Measurements from ENCODE around the gene ERI3.

DNA sequence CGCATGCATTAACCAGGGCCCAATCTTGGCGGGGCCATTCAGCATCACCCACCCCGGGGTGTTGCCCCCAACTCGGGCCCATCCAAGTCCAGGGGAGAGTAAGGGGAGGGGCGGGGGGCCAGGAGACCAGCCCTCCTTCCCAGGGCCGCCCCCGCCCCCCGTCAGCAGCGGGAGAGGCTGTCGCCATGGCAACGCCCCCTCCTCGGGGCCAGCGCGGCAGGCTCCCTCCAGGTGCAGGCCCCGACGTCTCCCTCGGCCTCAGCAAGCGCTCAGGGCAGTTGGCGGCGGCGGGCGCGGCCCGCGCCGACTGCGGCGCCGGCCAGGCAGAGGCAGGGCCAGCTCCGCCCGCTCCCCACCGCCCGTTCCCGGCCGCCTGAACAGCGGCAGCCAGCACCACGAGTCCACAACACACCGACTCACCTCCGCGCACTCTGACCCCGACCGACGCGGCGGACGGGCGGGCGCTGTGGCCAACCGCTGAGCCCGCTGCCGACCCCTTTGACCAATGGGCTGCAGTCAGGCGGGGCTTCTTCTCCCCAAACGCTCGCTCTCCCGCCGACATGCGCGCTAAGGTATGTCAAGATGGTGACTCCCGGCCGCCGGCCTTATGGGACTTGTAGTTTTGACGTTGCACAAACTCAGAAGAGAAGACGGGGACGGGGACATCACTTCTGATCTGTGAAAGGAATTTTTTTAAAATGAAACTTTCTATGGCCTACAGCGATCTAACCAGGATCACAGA lies at the start of gene ERI3:
- TF ChIP-seq POLR2A (IDR thresholded peaks at IDR 0.05; ENCODE audit: low read depth, low read length) (peak; percentile 61), POLR2AphosphoS5 (IDR thresholded peaks at IDR 0.05; ENCODE audit: low read depth, low read length) (no peak), TAF1 (IDR thresholded peaks at IDR 0.05; ENCODE audit: borderline replicate concordance, low read depth, low read length) (0 out of 2 replicates have a peak, but pooled peaks have one; percentile 10)

Data from GM12892 (cell line).